CD14-positive monocyte (primary cell): ENCODE measurements around the gene FAM20B. TPM values are rescaled to one million over a fixed set of nuclear protein-coding genes. Genes with fewer than 3 reads are reported as not detected.

Experiments used
- DNase-seq, 3 donors: peaks; one replicate each; pipeline ENCODE4 v3.0.0-alpha.2; 2011 to 2022
- H2AFZ ChIP-seq: 2 replicates; pipeline ENCODE4 v1.6.0; 2012; ENCODE audit warnings: mild to moderate bottlenecking, low read depth, low read length, inconsistent platforms; ENCODE audit not compliant: insufficient read depth, poor library complexity, severe bottlenecking
- H3K27ac ChIP-seq, 2 donors: 1 replicate in 1 of 2; 2 replicates in 1 of 2; pipeline ENCODE4 v1.5.1; 2012 to 2013; ENCODE audit warnings: low read length in 2 of 2, control low read depth in 1 of 2, inconsistent platforms in 1 of 2, low read depth in 1 of 2, mild to moderate bottlenecking in 1 of 2
- H3K27me3 ChIP-seq, 2 donors: one replicate each; pipeline versions ENCODE4 v1.6.0 to v1.6.1; 2011 to 2013; ENCODE audit warnings: low read length in 2 of 2; ENCODE audit not compliant: control insufficient read depth in 2 of 2, insufficient read depth in 2 of 2
- H3K36me3 ChIP-seq, 2 donors: replicated peaks in 1 of 2; 1 replicate in 1 of 2; 2 replicates in 1 of 2; pipeline versions ENCODE4 v1.5.1 to v1.6.1; 2012 to 2013; ENCODE audit warnings: low read length in 2 of 2, control low read depth in 1 of 2, inconsistent platforms in 1 of 2, mild to moderate bottlenecking in 1 of 2; ENCODE audit not compliant: insufficient read depth in 2 of 2, control insufficient read depth in 1 of 2
- H3K4me1 ChIP-seq, 2 donors: 1 replicate in 1 of 2; 2 replicates in 1 of 2; pipeline versions ENCODE4 v1.5.1 to v1.6.1; 2012 to 2013; ENCODE audit warnings: low read length in 2 of 2, control low read depth in 1 of 2, inconsistent platforms in 1 of 2, mild to moderate bottlenecking in 1 of 2, moderate library complexity in 1 of 2; ENCODE audit not compliant: insufficient read depth in 2 of 2, control insufficient read depth in 1 of 2
- H3K4me2 ChIP-seq: replicated peaks from 2 replicates; pipeline ENCODE3; 2012; ENCODE audit warnings: low read length, moderate library complexity, mild to moderate bottlenecking; ENCODE audit not compliant: poor library complexity, severe bottlenecking; ENCODE audit errors: extremely low read depth
- H3K4me3 ChIP-seq, 3 experiments: fragments of 200-600 bp in 1 of 3; sonication (generic) in 1 of 3; replicated peaks in 1 of 3; 1 replicate in 2 of 3; 2 replicates in 1 of 3; pipeline ENCODE4 v1.5.1; 2011 to 2013; ENCODE audit warnings: low read length in 3 of 3, mild to moderate bottlenecking in 3 of 3, control low read depth in 2 of 3, low read depth in 2 of 3, inconsistent platforms in 1 of 3, moderate library complexity in 1 of 3
- H3K79me2 ChIP-seq: 2 replicates; pipeline ENCODE4 v1.6.0; 2012; ENCODE audit warnings: mild to moderate bottlenecking, control low read depth, inconsistent platforms, low read length, moderate library complexity; ENCODE audit not compliant: insufficient read depth
- H3K9ac ChIP-seq: 2 replicates; pipeline ENCODE4 v1.6.0; 2017; ENCODE audit warnings: low read length, mild to moderate bottlenecking; ENCODE audit not compliant: insufficient read depth, poor library complexity, severe bottlenecking
- H3K9me3 ChIP-seq, 2 donors: replicated peaks in 1 of 2; 1 replicate in 1 of 2; 2 replicates in 1 of 2; pipeline versions ENCODE4 v1.5.1 to v1.6.1; 2012 to 2013; ENCODE audit warnings: low read length in 2 of 2, control low read depth in 1 of 2; ENCODE audit not compliant: control insufficient read depth in 1 of 2, insufficient read depth in 1 of 2
- H4K20me1 ChIP-seq: 2 replicates; pipeline ENCODE4 v1.6.0; 2012; ENCODE audit warnings: mild to moderate bottlenecking, low read length, control low read depth, moderate library complexity; ENCODE audit not compliant: insufficient read depth
- H3K27ac Mint-ChIP-seq, 7 donors: one replicate each; pipeline ENCODE4 v1.8.0; 2020; ENCODE audit warnings: mild to moderate bottlenecking in 7 of 7, mixed read lengths in 7 of 7, moderate library complexity in 6 of 7, inconsistent platforms in 2 of 7
- H3K27me3 Mint-ChIP-seq, 3 donors: one replicate each; pipeline ENCODE4 v1.8.0; 2021 to 2022; ENCODE audit warnings: low read depth in 3 of 3, mild to moderate bottlenecking in 3 of 3, mixed read lengths in 3 of 3, moderate library complexity in 3 of 3, inconsistent platforms in 1 of 3
- H3K36me3 Mint-ChIP-seq, 2 donors: one replicate each; pipeline ENCODE4 v1.8.0; 2020; ENCODE audit warnings: mixed read lengths in 2 of 2, inconsistent platforms in 1 of 2, mild to moderate bottlenecking in 1 of 2
- H3K4me1 Mint-ChIP-seq: one replicate; pipeline ENCODE4 v1.8.0; 2020; ENCODE audit warnings: mild to moderate bottlenecking, mixed read lengths
- H3K4me3 Mint-ChIP-seq, 2 donors: one replicate each; pipeline ENCODE4 v1.8.0; 2020; ENCODE audit warnings: mild to moderate bottlenecking in 2 of 2, mixed read lengths in 2 of 2, moderate library complexity in 1 of 2
- H3K9me3 Mint-ChIP-seq, 7 donors: one replicate each; pipeline ENCODE4 v1.8.0; 2020 to 2022; ENCODE audit warnings: mixed read lengths in 7 of 7, mild to moderate bottlenecking in 6 of 7, moderate library complexity in 6 of 7, inconsistent platforms in 2 of 7
- CTCF ChIP-seq: fragments of 200-600 bp; IDR thresholded peaks from one replicate; pipeline ENCODE4 v1.8.0; 2022; ENCODE audit warnings: antibody characterized with exemption, mild to moderate bottlenecking
- WGBS: methylation state at CpG from one replicate; pipeline ENCODE4 v1.1.5; 2013; ENCODE audit warnings: missing lambda C conversion rate; ENCODE audit not compliant: insufficient coverage; 5-methylcytosine and 5-hydroxymethylcytosine counted together
- intact Hi-C, 2 donors: fragments of 100-400 bp; cut with micrococcal nuclease; formaldehyde crosslinking; loops; one replicate each; pipeline versions ENCODE4 v1.15.0 to v1.15.1; 2023
- polyA plus RNA-seq, 3 donors: library from polyadenylated mRNA; depleted of rRNA in 1 of 3; unstranded in 2 of 3; stranded (reverse) in 1 of 3; fragments of 300-500 nt in 2 of 3; fragments of >200 nt in 1 of 3; fragmentation: Illumina TruSeq in 2 of 3; gene quantifications; 1 replicate in 2 of 3; 2 replicates in 1 of 3; pipeline ENCODE4 v1.2.3, GENCODE V29; 2012 to 2021

The FAM20B gene
- polyA plus RNA-seq, 3 donors: 4.0 to 6.7 (median 4.4) TPM

GRCh38 chr1:179095377-179095776 lies 69.7 kb downstream of the FAM20B start:
- H3K27me3 Mint-ChIP-seq: peaks cover 0 to 1% (median 1%) of the 10 kb centered on the region in 3 donors
- DNase-seq: no peak
- Histone ChIP-seq H4K20me1 (peaks cover 12% of the 10 kb centered on the region), H3K4me3 (no peak overlapping the region), H3K9ac (no peak overlapping the region), H2AFZ (no peak overlapping the region), H3K4me1 (peaks cover 13% of the 10 kb centered on the region in 2 donors), H3K27me3 (no peaks in the 10 kb centered on the region), H3K27ac (peak overlapping the region in 1 of 2 donors; percentile 7), H3K36me3 (peaks cover 72 to 82% of the 10 kb centered on the region in 2 donors), H3K9me3 (no peaks in the 10 kb centered on the region), H3K79me2 (no peaks in the 10 kb centered on the region), H3K4me2 (no peak overlapping the region)
- H3K27ac Mint-ChIP-seq: peak overlapping the region in 1 of 7 donors; percentile 60
- H3K9me3 Mint-ChIP-seq: no peaks in the 10 kb centered on the region
- no peak for TF ChIP-seq CTCF
- no peak overlapping the region for H3K4me3 Mint-ChIP-seq
- WGBS: 100% methylated on average over 2 of the region's 4 CpGs
- H3K4me1 Mint-ChIP-seq: peaks cover 13% of the 10 kb centered on the region
- intact Hi-C loops: no loop called here
- H3K36me3 Mint-ChIP-seq: peaks cover 62 to 79% of the 10 kb centered on the region in 2 donors

GRCh38 chr1:179095924-179096323 lies 70.2 kb downstream of the FAM20B start:
- no peak for TF ChIP-seq CTCF
- Mint-ChIP-seq H3K4me1 (peaks cover 11% of the 10 kb centered on the region), H3K27me3 (peaks cover 0 to 1% (median 1%) of the 10 kb centered on the region in 3 donors), H3K36me3 (peaks cover 60 to 74% of the 10 kb centered on the region in 2 donors), H3K9me3 (no peaks in the 10 kb centered on the region), H3K4me3 (no peak overlapping the region), H3K27ac (no peak overlapping the region)
- H2AFZ ChIP-seq: no peak overlapping the region
- peaks cover 67 to 77% of the 10 kb centered on the region in 2 donors for H3K36me3 ChIP-seq
- H4K20me1 ChIP-seq: peaks cover 12% of the 10 kb centered on the region
- WGBS: 100% methylated on average over 3 of the region's 3 CpGs
- no peak overlapping the region for H3K4me3 ChIP-seq
- DNase-seq: no peak
- intact Hi-C loops: no loop called here
- H3K4me2 ChIP-seq: no peak overlapping the region
- no peaks in the 10 kb centered on the region for H3K79me2 ChIP-seq
- peaks cover 13% of the 10 kb centered on the region in 2 donors for H3K4me1 ChIP-seq
- no peak overlapping the region for H3K27ac ChIP-seq
- H3K9ac ChIP-seq: no peak overlapping the region
- H3K27me3 ChIP-seq: no peaks in the 10 kb centered on the region
- no peaks in the 10 kb centered on the region for H3K9me3 ChIP-seq
